Measurements from ENCODE around the gene BAD. TPM values are rescaled to one million over a fixed set of nuclear protein-coding genes. Genes with fewer than 3 reads are reported as not detected.

BAD gene
- polyA plus RNA-seq, 3 donors: 40.5 to 115 (median 70.6) TPM

DNA sequence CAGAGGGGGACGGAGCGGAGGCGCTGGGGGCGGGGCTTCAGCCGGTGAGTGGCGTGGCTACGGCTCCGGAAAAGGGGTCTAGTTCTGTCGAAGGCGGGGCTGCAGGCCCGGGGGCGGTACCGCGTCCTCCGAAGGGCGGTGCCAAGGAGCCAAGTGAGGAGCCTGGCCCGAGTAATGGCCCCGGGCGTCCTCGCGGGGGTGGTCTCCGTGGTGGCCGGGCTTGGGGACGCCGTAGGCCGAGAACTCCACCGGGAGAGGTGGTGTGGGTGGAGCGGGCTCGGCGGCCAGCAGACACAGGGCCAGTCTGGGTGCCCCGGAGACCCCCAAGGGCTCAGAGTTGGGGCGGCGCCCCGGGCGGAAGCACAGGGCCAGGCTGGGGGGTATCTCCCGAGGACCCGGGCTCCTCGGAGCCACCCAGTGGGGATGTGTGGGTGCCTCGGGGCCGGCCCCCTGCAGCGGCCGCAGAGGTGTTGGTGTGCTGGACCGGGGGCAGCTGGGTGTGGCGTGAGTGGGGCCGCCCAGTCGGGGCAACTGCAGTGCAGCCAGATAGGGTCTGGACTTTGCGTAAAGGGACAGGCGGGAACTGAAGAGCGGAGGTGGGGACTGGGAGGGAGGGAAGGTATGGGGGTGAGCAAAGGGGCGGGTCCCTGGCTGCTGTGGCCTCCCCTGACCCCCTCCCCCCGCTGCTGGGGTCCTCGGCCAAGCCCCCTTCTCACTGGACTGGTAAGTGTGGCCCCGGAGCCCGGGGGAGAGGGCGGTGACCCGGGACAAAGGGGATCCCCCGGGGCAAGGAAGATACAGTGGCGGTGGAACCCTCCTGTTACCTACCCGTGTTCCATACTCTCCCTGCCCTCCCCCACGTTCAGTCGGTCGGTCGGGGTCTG lies 42.7 kb downstream of the BAD start:
- H3K27ac ChIP-seq (ENCODE audit: low read depth, low read length): peak overlapping the region; percentile 38
- 0 to 1% (median 1%) methylated on average over 60 to 63 of the region's 63 CpGs for WGBS, 3 donors

DNA sequence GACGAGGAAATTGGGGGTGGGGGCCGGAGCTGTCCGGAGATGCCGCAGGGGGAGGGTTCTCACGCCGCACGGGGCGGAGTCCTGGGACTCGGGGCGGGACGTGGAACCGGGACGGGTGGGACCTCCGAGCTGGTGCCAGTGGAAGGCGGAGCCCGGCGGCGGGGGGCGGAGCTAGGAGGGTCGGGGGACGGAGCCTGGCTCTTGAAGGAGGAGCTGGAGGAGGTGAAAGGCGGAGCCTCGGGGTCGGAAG lies 43.3 kb downstream of the BAD start:
- H3K27ac ChIP-seq (ENCODE audit: low read depth, low read length): peak overlapping the region; percentile 79
- 1% methylated on average over 20 to 24 of the region's 24 CpGs for WGBS, 3 donors

DNA sequence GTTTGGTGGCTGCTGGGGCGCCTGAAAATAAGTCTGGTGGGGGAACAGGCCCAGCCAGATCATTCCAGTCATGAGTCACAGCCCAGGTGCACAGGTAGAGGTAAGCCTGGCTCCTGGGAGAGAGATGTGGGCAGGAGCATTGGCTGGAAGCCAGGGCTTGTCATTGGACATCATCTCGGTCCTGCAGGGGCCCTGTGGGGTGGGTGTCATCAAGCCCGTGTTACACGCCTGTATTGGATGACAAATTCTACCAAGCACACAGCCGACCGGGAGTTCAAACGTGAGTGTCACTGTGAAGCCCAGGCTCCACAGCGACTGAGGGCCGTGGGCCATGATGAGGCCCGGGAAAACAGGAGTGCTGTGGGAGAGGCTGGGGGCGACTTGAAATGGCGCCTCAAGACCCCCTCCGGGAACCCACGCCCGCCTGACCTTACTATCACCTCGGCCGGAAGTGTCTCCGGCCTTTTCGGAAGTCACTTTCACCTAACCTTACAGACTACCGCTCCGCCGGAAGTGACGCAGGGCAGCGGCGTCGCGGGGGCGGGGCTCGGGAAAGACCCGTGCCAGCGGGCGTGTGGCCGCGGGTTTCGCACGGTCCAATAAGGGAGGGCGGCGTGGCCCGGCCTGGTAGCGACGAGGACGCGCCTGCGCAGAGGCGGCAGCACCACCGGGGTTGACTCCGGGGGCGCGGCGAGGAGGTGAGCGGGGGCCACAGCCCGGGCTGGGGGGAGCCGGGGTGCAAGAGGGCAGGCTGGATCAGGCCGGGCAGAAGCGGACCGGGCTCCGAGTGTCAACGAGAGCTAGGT lies 43.8 kb downstream of the BAD start, which contains the start of gene FKBP2:
TSS of gene FKBP2 (plus strand) at position 661 of the 806 bp plus-strand sequence. CDS start 1,293 bp downstream, outside the sequence.
- 1 to 2% (median 1%) methylated on average over 58 of the region's 58 CpGs for WGBS, 3 donors
- H3K27ac ChIP-seq (ENCODE audit: low read depth, low read length): peak within 1 kb of the TSS; percentile 94

DNA sequence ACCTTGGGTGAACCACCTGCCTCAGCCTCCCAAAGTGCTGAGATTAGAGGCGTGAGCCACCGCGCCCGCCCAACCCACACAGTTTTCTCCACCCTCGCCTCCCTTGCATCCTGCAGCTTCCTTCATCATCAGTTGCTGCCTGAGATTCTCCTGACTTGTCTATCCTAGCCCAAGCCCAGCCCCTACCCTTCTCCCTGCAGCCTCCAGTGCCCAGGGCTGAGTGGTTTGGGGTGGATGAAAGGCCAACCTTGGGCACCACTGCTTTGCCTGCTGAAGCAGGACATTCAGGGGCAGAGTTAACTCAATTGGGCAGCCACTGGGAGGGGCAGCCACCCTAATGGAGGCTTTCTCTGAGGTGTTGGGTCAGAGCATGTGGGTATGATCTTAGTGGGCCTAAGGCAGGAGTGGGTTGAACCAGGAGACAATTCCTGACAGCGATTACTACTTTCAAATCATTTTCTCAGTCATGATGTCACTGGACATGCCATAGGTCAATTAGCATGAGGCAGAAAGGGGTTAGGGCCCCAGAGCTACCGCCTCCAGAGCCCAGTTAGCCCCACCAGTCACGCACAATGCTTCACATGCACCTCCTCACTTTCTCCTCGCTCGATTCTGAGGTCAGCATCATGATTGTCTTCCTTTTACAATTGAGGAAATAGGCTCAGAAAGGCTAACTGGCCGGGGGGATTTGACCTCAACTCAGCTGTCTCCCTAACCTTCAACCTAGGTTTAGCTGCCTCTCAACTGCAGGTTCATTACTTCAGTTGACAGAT lies 44.6 kb downstream of the BAD start:
- peak overlapping the region; percentile 94 for H3K27ac ChIP-seq (ENCODE audit: low read depth, low read length)

DNA sequence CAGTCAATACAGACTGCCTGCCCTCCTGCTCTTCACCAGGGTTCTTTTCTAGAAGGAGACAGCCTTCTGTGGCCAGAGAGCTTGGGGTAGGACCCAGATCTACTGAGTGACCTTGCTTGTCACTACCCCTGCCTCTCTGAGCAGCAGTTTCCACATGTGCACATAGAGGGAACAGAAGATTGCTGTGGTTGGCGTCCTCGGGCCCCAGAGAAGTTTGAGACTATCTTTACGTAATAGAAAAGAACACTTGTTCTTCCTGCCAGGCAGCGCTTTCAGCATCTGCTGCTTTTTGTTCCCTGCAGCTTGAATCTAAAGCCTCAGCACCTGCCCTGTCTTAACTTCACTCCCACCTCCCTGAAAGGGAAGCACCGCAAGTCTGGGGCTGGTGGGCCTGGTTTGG lies 45.5 kb downstream of the BAD start:
- H3K27ac ChIP-seq (ENCODE audit: low read depth, low read length): peak overlapping the region; percentile 49
- WGBS, 3 donors: 52 to 63% (median 60%) methylated on average over 5 of the region's 5 CpGs

More for the DNA sequence above, 44.6 kb downstream of the BAD start:
- WGBS, 3 donors: 62 to 70% (median 68%) methylated on average over 11 of the region's 11 CpGs

DNA sequence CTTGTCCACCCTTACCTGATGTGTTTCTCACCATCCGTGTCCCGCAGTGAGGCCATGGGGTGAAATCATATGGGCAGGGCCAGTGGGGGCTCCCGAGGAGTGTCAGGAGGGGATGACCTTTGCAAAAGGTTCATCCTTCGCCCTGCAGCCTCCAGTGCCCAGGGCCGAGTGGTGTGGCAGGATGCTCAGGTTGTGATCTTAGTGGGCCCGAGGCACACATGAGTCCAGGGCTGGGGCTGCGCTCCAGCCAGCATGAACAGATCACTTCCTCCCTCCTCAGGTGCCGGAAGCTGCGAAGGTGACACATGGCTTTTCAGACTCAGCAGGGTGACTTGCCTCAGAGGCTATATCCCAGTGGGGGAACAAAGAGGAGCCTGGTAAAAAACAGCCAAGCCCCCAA lies 46.4 kb downstream of the BAD start:
- WGBS, 3 donors: 60 to 90% (median 81%) methylated on average over 9 of the region's 9 CpGs

DNA sequence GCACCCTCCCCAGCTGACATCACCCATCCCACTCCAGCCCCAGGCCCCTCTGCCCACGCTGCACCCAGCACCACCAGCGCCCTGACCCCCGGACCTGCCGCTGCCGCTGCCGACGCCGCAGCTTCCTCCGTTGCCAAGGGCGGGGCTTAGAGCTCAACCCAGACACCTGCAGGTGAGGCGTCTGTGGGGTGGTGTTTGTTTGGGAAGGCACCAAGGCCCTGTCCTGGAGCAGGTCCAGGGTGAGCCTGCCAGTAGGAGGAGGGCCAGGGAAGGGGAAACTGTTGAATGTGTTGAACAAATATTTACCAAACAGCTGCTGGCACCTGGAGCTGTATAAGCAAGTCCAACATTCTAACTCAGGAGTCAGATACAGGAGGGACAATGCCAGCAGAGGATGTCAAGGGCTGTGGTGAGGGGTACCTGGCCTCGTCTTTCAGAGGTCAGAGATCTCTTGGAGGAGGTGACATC lies 46.9 kb downstream of the BAD start:
- H3K27ac ChIP-seq (ENCODE audit: low read depth, low read length): no peak overlapping the region
- 26 to 82% (median 71%) methylated on average over 12 of the region's 12 CpGs for WGBS, 3 donors

More for the DNA sequence above, 46.4 kb downstream of the BAD start:
- no peak overlapping the region for H3K27ac ChIP-seq (ENCODE audit: low read depth, low read length)

DNA sequence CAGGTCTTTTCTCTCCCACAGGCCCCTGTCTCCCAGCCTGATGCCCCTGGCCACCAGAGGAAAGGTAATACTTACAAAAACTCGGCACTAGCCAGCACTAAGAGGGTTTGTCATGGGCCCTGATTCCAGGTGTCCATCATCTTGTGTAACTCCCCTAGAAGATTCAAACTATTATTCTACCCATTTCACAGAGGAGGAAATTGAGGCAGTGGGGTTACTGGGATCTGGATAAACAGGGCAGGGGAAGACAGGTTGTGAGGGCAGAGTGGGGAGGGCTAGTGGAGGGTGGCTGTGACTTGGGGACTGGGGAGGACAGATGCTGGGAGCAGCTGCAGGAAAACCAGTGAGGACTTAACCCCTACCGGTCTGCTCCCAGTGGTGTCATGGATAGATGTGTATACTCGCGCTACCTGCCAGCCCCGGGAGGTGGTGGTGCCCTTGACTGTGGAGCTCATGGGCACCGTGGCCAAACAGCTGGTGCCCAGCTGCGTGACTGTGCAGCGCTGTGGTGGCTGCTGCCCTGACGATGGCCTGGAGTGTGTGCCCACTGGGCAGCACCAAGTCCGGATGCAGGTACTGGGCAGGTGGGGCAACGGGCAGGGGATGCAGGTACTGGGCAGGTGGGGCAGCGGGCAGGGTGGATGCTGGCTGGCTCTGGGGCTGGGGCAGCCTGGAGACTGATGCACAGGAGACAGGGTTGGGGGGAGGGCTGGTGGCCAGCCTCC lies 48.9 kb downstream of the BAD start:
- H3K27ac ChIP-seq (ENCODE audit: low read depth, low read length): no peak overlapping the region
- WGBS, 3 donors: 39 to 87% (median 77%) methylated on average over 11 to 12 of the region's 12 CpGs

DNA sequence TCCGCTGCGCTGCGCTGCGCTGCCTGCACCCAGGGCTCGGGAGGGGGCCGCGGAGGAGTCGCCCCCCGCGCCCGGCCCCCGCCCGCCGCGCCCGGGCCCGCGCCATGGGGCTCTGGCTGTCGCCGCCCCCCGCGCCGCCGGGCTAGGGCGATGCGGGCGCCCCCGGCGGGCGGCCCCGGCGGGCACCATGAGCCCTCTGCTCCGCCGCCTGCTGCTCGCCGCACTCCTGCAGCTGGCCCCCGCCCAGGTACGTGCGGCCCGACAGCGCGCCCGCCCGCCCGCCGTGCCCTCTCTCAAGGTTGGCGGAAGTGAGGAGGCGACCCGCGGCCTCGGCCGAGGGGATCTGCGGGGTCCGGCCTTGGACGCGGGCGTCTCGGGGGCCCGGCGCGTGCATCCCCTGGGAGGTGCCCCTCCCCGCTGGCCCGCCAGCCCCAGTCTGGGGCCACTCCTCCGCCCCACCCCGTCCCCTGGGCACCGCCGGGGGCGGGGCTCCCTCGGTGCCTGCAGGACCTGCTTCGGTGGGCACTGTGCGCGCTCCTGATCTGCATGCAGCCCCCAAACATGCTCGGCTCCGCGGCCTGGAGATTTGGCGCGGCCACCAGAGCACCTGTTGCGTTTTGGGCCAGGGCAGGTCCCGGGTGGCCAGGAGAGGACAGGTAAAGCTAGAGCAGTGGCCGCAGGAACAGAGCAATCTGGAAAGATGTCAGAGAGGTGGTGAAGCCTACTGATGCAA lies 49.7 kb downstream of the BAD start:
- H3K27ac ChIP-seq (ENCODE audit: low read depth, low read length): no peak overlapping the region
- WGBS, 3 donors: 1 to 2% (median 2%) methylated on average over 42 to 80 of the region's 80 CpGs

DNA sequence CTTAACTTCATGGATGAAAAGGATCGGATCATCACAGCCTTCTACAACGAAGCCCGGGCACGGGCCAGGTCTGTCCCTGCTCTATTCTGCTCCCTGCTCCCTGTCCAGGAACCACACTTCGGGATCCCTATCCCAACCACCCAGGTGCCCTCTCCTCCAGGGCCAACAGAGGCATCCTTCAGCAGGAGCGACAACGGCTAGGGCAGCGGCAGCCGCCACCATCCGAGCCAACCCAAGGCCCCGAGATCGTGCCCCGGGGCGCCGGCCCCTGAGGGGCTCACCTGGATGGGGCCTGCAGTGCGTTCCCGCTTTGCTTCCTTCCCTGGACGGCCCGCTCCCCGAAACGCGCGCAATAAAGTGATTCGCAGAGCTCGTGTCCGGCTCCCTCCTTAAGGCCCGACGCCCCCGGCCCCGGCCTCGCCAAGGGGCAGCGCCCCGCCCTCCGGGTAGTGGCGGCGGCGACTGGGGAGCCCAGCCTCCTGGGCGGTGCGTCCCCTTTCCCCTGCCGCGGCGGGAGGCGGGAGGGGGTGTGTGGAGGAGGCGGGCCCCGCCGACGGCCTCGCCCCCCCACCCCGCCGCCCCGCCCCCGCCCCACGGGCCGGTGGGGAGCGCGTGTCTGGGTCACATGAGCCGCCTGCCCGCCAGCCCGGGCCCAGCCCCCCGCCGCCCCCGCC lies 50.4 kb downstream of the BAD start, which contains the start of gene VEGFB:
TSS of gene VEGFB (plus strand) at position 672 of the 674 bp plus-strand sequence. CDS start 250 bp downstream, outside the sequence.
- no peak within 1 kb of the TSS for H3K27ac ChIP-seq (ENCODE audit: low read depth, low read length)
- WGBS, 3 donors: 1 to 5% (median 3%) methylated on average over 34 to 48 of the region's 62 CpGs

DNA sequence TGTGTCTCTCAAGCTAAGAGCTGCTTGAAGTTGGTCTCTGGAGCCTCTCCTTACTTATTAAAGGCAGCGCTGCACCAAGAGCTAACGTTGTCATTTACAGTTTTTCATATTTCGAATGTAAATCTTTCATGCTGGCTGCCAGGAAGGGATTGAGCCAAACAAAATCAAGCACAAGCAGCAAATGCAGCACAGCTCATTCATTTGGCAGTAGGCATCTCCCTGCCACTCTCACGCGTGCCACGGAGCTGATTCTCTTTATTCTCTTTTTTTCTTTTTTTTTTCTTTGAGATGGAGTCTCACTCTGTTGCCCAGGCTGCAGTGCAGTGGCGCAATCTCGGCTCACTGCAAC lies 51.5 kb downstream of the BAD start:
- H3K27ac ChIP-seq (ENCODE audit: low read depth, low read length): no peak overlapping the region

DNA sequence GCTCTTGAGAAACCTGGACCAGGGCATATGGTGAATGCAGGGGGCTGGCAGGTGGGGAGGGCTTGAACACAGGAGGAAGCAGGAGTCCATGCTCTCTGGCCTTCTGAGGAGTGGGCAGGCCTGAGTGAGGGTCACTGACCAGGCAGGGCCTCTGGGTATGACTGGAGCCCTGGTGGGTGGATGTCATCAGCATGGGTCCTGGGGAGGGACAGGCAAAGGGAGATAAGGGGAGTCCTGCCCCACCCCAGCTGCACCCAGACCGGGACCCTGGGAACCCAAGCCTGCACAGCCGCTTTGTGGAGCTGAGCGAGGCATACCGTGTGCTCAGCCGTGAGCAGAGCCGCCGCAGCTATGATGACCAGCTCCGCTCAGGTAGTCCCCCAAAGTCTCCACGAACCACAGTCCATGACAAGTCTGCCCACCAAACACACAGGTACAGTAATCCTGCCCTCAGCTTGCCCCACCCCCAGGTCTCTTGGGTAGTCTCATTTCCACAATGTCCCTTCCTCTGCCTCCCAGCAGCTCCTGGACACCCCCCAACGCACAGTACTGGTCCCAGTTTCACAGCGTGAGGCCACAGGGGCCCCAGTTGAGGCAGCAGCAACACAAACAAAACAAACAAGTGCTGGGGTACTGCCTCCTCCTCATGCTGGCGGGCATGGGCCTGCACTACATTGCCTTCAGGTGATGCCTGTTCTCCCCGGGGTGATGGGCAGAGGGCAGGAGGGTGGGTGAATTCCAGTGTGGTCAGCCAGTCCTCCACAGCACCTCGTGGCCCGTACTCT lies 52.1 kb downstream of the BAD start:
- WGBS, 3 donors: 86 to 91% (median 87%) methylated on average over 15 of the region's 15 CpGs
- no peak overlapping the region for H3K27ac ChIP-seq (ENCODE audit: low read depth, low read length)

More for the DNA sequence above, 51.5 kb downstream of the BAD start:
- WGBS, 3 donors: 84 to 89% (median 86%) methylated on average over 8 of the region's 8 CpGs

DNA sequence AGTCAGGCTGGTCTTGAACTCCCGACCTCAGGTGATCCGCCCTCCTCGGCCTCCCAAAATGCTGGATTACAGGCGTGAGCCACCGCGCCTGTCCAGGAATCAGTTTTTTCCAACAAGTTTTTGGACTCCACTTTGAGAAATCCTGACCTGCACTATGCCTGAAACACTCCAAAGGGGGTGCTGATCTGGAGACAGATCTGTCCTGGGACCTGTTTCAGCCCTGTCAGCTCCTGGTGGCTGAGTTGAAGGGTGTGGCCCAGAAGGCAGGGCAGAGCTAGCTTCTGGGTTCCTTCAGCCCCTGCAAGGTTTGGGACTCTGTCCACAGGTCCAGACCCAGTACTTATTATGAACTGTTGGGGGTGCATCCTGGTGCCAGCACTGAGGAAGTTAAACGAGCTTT lies 52.9 kb downstream of the BAD start:
- H3K27ac ChIP-seq (ENCODE audit: low read depth, low read length): no peak overlapping the region
- WGBS, 3 donors: 87 to 91% (median 90%) methylated on average over 7 of the region's 7 CpGs

DNA sequence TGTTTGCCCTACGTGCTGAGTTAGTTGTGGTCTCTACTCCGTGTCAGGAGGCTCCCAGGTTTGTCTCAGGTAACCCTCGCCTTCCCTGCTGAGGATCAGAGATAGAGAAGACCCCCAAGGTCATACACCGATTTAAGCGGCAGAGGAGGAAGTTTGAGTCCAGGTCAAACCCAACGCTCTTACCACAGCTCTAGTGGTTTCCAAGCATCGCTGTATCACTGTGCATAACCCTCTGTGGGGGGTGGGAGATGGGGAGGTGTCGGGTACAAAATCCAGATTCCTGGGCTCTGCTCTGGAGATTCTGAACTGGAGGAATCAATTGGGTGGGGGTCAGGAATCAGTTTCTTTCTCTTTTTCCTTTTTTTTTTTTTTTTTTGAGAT lies 53.5 kb downstream of the BAD start:
- H3K27ac ChIP-seq (ENCODE audit: low read depth, low read length): peak overlapping the region; percentile 78
- WGBS, 3 donors: 4 to 11% (median 10%) methylated on average over 8 of the region's 8 CpGs

DNA sequence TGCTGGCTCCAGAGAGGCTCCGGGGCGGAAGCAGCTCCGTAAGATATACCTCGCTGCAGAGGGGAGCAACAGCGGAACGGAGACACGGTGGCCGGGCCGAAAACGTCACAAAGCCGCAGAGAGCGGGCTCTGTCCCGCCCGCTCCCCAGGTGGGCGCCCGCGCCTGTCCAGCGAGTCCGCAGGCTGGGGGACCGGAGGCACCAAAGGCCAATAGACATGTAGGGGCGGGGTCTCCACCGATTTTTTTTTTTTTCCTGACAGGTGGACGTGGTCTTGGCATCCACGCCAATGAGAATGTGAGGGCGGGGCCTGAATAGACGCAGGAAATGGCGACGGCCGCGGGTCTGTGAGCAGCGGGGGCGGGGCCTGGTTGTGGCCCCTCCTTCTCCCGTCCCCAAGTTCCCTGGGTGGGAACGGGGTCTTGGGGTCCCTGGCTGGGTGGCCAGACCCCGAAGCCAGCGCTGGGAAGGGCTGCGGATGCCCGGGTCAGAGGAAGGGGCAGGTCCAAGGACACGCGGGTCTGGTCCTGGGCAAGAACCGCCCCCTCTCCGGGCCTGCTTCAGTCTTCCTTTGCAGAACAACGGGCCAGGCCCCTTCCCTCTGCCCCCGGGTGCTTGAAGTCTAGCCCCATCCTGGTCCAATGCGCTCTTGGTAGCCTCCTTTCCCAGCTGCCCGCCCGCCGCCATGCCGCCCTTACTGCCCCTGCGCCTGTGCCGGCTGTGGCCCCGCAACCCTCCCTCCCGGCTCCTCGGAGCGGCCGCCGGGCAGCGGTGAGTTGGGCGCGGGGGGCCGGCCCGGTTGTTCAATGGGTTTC lies 54.1 kb downstream of the BAD start, which contains the start of gene DNAJC4:
TSS of gene DNAJC4 (plus strand) at position 378 of the 814 bp plus-strand sequence. CDS start at position 685, 307 bp downstream.
- 0% methylated on average over 51 to 62 of the region's 62 CpGs for WGBS, 3 donors
- peak within 1 kb of the TSS; percentile 78 for H3K27ac ChIP-seq (ENCODE audit: low read depth, low read length)

All from adipose tissue (tissue), 3 donors.